CD8-positive, alpha-beta memory T cell (primary cell): Measurements from ENCODE around the gene ALCAM. TPM values are rescaled to one million over a fixed set of nuclear protein-coding genes. Genes with fewer than 3 reads are reported as not detected.
"Not testable (repeated sequence)": the region's sequence is repeated elsewhere in the genome, so short reads cannot be mapped to it uniquely, and the experiment has no call there.

Experiments
- CTCF ChIA-PET: fragments of 350-600 bp; sonication (Branson Sonifier 250); formaldehyde crosslinking; loops from one replicate; lab custom pipeline; 2021; ENCODE audit warnings: antibody characterized with exemption; lab: Charles Lee
- POLR2A ChIA-PET: fragments of 350-600 bp; sonication (Branson Sonifier 250); formaldehyde crosslinking; loops from one replicate; lab custom pipeline; 2021; ENCODE audit warnings: antibody characterized with exemption; lab: Charles Lee
- DNase-seq, 5 donors: peaks; one replicate each; pipeline versions ENCODE4 v3.0.0 to v3.0.0-alpha.2; 2020 to 2022; ENCODE audit warnings: mixed read lengths in 1 of 5
- H3K27ac ChIP-seq: one replicate; pipeline ENCODE4 v1.7.0; 2013; ENCODE audit warnings: low read depth, mild to moderate bottlenecking, low read length, moderate library complexity
- H3K27me3 ChIP-seq: 2 replicates; pipeline ENCODE4 v1.7.0; 2013; ENCODE audit warnings: low read length, mild to moderate bottlenecking; ENCODE audit not compliant: insufficient read depth, poor library complexity, severe bottlenecking
- H3K36me3 ChIP-seq: 2 replicates; pipeline ENCODE4 v1.7.0; 2013; ENCODE audit warnings: mild to moderate bottlenecking, low read length, moderate library complexity; ENCODE audit not compliant: insufficient read depth
- H3K4me1 ChIP-seq: 2 replicates; pipeline ENCODE4 v1.7.0; 2013; ENCODE audit warnings: mild to moderate bottlenecking, low read length, moderate library complexity; ENCODE audit not compliant: insufficient read depth
- H3K4me3 ChIP-seq: 2 replicates; pipeline ENCODE4 v1.7.0; 2013; ENCODE audit warnings: mild to moderate bottlenecking, low read length
- H3K9me3 ChIP-seq: 2 replicates; pipeline ENCODE4 v1.7.0; 2013; ENCODE audit warnings: mild to moderate bottlenecking, low read length
- H3K27ac Mint-ChIP-seq, 8 donors: one replicate each; pipeline ENCODE4 v1.8.0; 2020 to 2021; ENCODE audit warnings: mixed read lengths in 8 of 8, mild to moderate bottlenecking in 6 of 8, inconsistent platforms in 3 of 8, moderate library complexity in 3 of 8
- H3K27me3 Mint-ChIP-seq, 2 donors: one replicate each; pipeline ENCODE4 v1.8.0; 2020 to 2021; ENCODE audit warnings: mixed read lengths in 2 of 2, mild to moderate bottlenecking in 1 of 2, moderate library complexity in 1 of 2
- H3K36me3 Mint-ChIP-seq, 3 donors: one replicate each; pipeline ENCODE4 v1.8.0; 2020 to 2021; ENCODE audit warnings: mixed read lengths in 3 of 3, inconsistent platforms in 1 of 3, mild to moderate bottlenecking in 1 of 3
- H3K4me1 Mint-ChIP-seq, 3 donors: one replicate each; pipeline ENCODE4 v1.8.0; 2020 to 2021; ENCODE audit warnings: mixed read lengths in 3 of 3, inconsistent platforms in 1 of 3, mild to moderate bottlenecking in 1 of 3
- H3K4me3 Mint-ChIP-seq, 7 donors: one replicate each; pipeline ENCODE4 v1.8.0; 2020 to 2021; ENCODE audit warnings: mixed read lengths in 7 of 7, mild to moderate bottlenecking in 6 of 7, moderate library complexity in 4 of 7, inconsistent platforms in 2 of 7
- H3K9me3 Mint-ChIP-seq, 5 donors: one replicate each; pipeline ENCODE4 v1.8.0; 2020 to 2022; ENCODE audit warnings: mixed read lengths in 5 of 5, mild to moderate bottlenecking in 3 of 5, moderate library complexity in 2 of 5, inconsistent platforms in 1 of 5
- polyA plus RNA-seq: library from polyadenylated mRNA; unstranded; fragments of 300-500 nt; fragmentation: Illumina TruSeq; gene quantifications from one replicate; pipeline ENCODE4 v1.2.3, GENCODE V29; 2021
- total RNA-seq, 2 experiments: library from RNA; stranded (reverse); gene quantifications; one replicate each; pipeline ENCODE4 v1.2.3, GENCODE V29; 2021

Gene ALCAM
- total and polyA plus RNA-seq, 3 experiments from 2014 or later: 6.4 to 26.9 (median 26.1) TPM

DNA sequence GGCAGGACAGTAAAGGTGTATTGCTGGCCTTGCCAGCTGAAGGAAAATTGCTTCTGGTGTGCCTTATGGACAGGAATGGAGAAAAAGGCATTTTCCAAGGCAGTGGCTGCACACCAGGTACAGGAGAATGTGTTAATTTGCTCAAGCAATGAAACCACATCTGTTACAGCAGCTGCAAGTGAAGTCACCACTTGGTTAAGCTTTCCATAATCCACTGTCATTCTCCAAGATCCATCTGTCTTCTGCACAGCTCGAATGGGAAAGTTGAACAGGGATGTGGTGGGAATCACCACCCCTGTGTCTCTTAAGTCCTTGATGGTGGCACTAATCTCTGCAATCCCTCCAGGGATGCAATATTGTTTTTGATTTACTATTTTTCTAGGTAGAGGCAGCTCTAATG is 236.8 kb downstream of the ALCAM start:
- POLR2A ChIA-PET, H3K4me3 ChIP-seq, H3K27ac ChIP-seq, H3K27me3 Mint-ChIP-seq, H3K4me3 Mint-ChIP-seq, H3K4me1 ChIP-seq, H3K36me3 Mint-ChIP-seq, H3K36me3 ChIP-seq, H3K4me1 Mint-ChIP-seq, H3K9me3 ChIP-seq, DNase-seq, H3K27ac Mint-ChIP-seq, H3K9me3 Mint-ChIP-seq, H3K27me3 ChIP-seq, CTCF ChIA-PET: not testable (repeated sequence)

DNA sequence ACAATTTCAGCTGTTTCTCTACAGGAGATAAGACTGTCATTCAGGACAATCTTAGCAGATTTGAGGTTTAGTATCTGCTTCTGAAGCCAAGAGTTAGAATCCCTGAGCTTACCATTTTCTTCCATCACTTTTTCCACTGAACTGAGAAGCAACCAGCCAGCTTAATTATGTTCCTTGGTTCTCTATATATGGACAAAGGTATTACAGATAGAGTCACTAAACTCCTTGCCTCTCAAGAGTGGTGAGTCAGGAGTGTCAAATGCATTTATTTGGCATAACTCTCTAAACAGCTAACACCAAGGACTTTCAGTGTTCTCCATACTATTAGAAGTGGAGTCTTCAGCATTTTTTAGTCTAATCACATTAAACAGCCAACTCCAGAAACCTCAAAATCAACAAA is 239.3 kb downstream of the ALCAM start:
- POLR2A ChIA-PET: no interaction called here
- H3K4me1 ChIP-seq: no peaks in the 10 kb centered on the region
- no peaks in the 10 kb centered on the region for H3K36me3 ChIP-seq
- CTCF ChIA-PET: no interaction called here
- no peaks in the 10 kb centered on the region for H3K27me3 ChIP-seq
- H3K27ac ChIP-seq: no peak overlapping the region
- no peak for DNase-seq
- Mint-ChIP-seq H3K4me3 (no peak overlapping the region), H3K9me3 (no peaks in the 10 kb centered on the region), H3K27me3 (peaks cover 2% of the 10 kb centered on the region in 2 donors), H3K4me1 (no peaks in the 10 kb centered on the region), H3K36me3 (no peaks in the 10 kb centered on the region), H3K27ac (no peak overlapping the region)
- H3K4me3 ChIP-seq: no peak overlapping the region
- no peaks in the 10 kb centered on the region for H3K9me3 ChIP-seq

- no peaks in the 10 kb centered on the region for H3K9me3 Mint-ChIP-seq
- no peaks in the 10 kb centered on the region for H3K27me3 ChIP-seq
- H3K4me1 Mint-ChIP-seq: no peaks in the 10 kb centered on the region
- POLR2A ChIA-PET: no interaction called here
- H3K4me3 Mint-ChIP-seq: no peak overlapping the region
- CTCF ChIA-PET: no interaction called here
- peaks cover 2% of the 10 kb centered on the region in 2 donors for H3K27me3 Mint-ChIP-seq
- no peak overlapping the region for H3K27ac Mint-ChIP-seq
- H3K4me3 ChIP-seq: no peak overlapping the region
- H3K27ac ChIP-seq: no peak overlapping the region
- H3K36me3 ChIP-seq: no peaks in the 10 kb centered on the region
- no peaks in the 10 kb centered on the region for H3K9me3 ChIP-seq
- no peak for DNase-seq
- no peaks in the 10 kb centered on the region for H3K4me1 ChIP-seq
- H3K36me3 Mint-ChIP-seq: no peaks in the 10 kb centered on the region
Measured at GRCh38 chr3:105608623-105609022, 241.9 kb downstream of the ALCAM start.

DNA sequence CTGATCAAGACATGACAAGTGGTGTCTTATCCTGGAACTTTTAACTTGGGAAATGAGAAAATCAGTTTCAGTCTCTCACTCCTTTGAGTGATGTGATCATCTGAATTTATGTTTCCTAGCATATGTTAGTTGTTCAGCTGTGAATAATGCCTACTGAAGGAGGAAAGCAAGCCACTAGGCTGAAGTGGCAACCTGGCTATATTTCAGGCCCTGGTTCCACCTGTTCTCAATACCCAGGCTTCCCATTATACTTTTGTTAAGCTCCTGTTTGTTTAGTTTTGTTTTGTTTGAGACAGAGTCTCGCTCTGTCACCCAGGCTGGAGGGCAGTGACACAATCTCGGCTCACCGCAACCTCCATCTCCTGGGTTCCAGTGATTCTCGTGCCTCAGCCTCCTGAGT is 243.8 kb downstream of the ALCAM start:
- Histone ChIP-seq H3K4me1 (no peaks in the 10 kb centered on the region), H3K4me3 (no peak overlapping the region), H3K27ac (no peak overlapping the region), H3K36me3 (no peaks in the 10 kb centered on the region), H3K27me3 (no peaks in the 10 kb centered on the region), H3K9me3 (no peaks in the 10 kb centered on the region)
- ChIA-PET CTCF (no interaction called here), POLR2A (no interaction called here)
- H3K36me3 Mint-ChIP-seq: no peaks in the 10 kb centered on the region
- H3K9me3 Mint-ChIP-seq: no peaks in the 10 kb centered on the region
- no peak overlapping the region for H3K27ac Mint-ChIP-seq
- no peaks in the 10 kb centered on the region for H3K4me1 Mint-ChIP-seq
- DNase-seq: no peak
- no peak overlapping the region for H3K4me3 Mint-ChIP-seq
- peaks cover 0 to 8% of the 10 kb centered on the region in 2 donors for H3K27me3 Mint-ChIP-seq

DNA sequence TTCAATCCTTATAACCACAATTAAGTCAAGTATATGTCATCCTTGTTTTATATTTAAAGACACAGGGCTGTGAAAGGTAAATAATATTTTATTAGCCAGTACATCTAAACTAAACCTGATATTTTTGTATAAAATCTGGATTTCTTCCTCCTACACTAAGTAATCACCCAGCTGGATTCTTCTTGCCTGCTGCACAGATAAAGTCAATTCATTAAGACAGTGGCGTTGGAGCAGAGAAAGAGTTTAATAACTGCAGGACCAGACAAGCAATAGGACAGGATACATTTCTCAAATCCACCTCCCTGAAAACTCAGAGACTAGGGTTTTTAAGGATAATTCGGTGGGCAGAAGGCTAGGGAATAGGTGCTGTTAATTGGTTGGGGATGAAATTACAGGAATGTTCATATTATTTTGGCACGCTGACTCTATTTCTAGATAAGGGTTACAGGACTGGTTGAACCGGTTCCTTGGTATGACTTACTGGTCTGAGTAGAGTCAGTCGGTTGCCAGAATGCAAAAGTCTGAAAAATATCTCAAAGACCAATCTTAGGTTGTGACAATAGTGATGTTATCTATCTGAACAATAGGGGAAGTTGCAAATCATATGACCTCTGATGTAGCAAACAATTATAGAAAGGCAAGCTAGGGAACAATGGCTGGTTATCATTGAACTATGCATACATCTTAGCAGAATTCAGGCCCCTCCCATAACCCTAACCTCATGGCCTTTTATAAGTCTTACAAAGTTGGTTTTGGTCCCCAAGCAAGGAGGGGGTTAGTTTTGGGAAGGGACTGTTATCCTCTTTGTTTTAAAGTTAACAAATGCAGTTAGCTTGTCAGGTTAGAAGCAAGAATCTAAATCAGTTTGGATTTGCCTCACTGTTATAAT is 244.8 kb downstream of the ALCAM start:
- H3K36me3 ChIP-seq: no peaks in the 10 kb centered on the region
- H3K4me1 ChIP-seq: no peaks in the 10 kb centered on the region
- Mint-ChIP-seq H3K4me1 (no peaks in the 10 kb centered on the region), H3K27me3 (peaks cover 2 to 8% of the 10 kb centered on the region in 2 donors), H3K27ac (peak overlapping the region in 1 of 8 donors; percentile 39), H3K4me3 (no peak overlapping the region), H3K36me3 (no peaks in the 10 kb centered on the region), H3K9me3 (no peaks in the 10 kb centered on the region)
- ChIA-PET CTCF (no interaction called here), POLR2A (interaction anchor here (0.6 kb wide), 1 partner anchor 559 kb away, joined by 3 read pairs; no protein-coding TSS in a partner anchor)
- no peaks in the 10 kb centered on the region for H3K9me3 ChIP-seq
- DNase-seq: no peak
- no peaks in the 10 kb centered on the region for H3K27me3 ChIP-seq
- no peak overlapping the region for H3K4me3 ChIP-seq
- H3K27ac ChIP-seq: no peak overlapping the region

DNA sequence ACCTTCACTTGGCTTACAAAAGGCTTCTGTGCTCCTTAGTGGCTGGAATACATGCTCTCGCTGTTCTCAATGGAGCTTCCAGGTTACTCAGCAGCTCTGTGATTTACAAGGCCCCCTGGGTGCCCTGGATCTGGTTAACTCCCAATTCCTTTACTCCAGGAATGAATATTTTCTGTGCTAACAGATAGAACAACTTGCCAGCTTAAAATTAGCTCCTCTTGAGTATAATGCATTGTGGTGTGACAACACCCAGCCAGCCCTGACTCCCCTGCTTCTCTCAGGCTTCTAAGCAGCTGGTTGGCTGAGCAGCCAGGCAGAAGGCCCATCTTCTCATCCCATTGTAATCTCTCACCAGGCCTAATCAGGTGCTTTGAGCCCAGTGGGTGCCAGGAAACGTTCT is 246.4 kb downstream of the ALCAM start:
- DNase-seq: no peak
- Histone ChIP-seq H3K27me3 (no peaks in the 10 kb centered on the region), H3K4me1 (no peaks in the 10 kb centered on the region), H3K27ac (no peak overlapping the region), H3K4me3 (no peak overlapping the region), H3K36me3 (no peaks in the 10 kb centered on the region), H3K9me3 (no peaks in the 10 kb centered on the region)
- Mint-ChIP-seq H3K9me3 (no peaks in the 10 kb centered on the region), H3K4me3 (no peak overlapping the region), H3K27ac (no peak overlapping the region), H3K36me3 (no peaks in the 10 kb centered on the region), H3K4me1 (no peaks in the 10 kb centered on the region), H3K27me3 (peaks cover 2 to 8% of the 10 kb centered on the region in 2 donors)
- CTCF ChIA-PET: no interaction called here
- POLR2A ChIA-PET: no interaction called here

GRCh38 chr3:105614288-105615030 is 247.8 kb downstream of the ALCAM start:
- DNase-seq: no peak
- CTCF ChIA-PET: no interaction called here
- H3K27me3 ChIP-seq: no peaks in the 10 kb centered on the region

GRCh38 chr3:105615814-105616213 is 249.1 kb downstream of the ALCAM start:
- no peak for DNase-seq
- Histone ChIP-seq H3K4me1 (no peaks in the 10 kb centered on the region), H3K4me3 (no peak overlapping the region), H3K27ac (no peak overlapping the region), H3K9me3 (no peaks in the 10 kb centered on the region), H3K36me3 (no peaks in the 10 kb centered on the region), H3K27me3 (no peaks in the 10 kb centered on the region)
- ChIA-PET POLR2A (no interaction called here), CTCF (no interaction called here)
- Mint-ChIP-seq H3K4me3 (no peak overlapping the region), H3K27ac (no peak overlapping the region), H3K9me3 (no peaks in the 10 kb centered on the region), H3K36me3 (no peaks in the 10 kb centered on the region), H3K4me1 (no peaks in the 10 kb centered on the region), H3K27me3 (peaks cover 2 to 5% of the 10 kb centered on the region in 2 donors)

More at GRCh38 chr3:105614288-105615030, 247.8 kb downstream of the ALCAM start:
- POLR2A ChIA-PET: no interaction called here
- Histone ChIP-seq H3K4me1 (no peaks in the 10 kb centered on the region), H3K36me3 (no peaks in the 10 kb centered on the region), H3K9me3 (no peaks in the 10 kb centered on the region), H3K4me3 (no peak overlapping the region), H3K27ac (no peak overlapping the region)
- no peaks in the 10 kb centered on the region for H3K9me3 Mint-ChIP-seq
- H3K36me3 Mint-ChIP-seq: no peaks in the 10 kb centered on the region
- H3K4me3 Mint-ChIP-seq: no peak overlapping the region
- no peaks in the 10 kb centered on the region for H3K4me1 Mint-ChIP-seq
- peaks cover 2 to 5% of the 10 kb centered on the region in 2 donors for H3K27me3 Mint-ChIP-seq
- no peak overlapping the region for H3K27ac Mint-ChIP-seq
